Measurements from ENCODE around the gene DAW1.
"Not testable (repeated sequence)": the region's sequence is repeated elsewhere in the genome, so short reads cannot be mapped to it uniquely, and the experiment has no call there.

Gene DAW1

DNA sequence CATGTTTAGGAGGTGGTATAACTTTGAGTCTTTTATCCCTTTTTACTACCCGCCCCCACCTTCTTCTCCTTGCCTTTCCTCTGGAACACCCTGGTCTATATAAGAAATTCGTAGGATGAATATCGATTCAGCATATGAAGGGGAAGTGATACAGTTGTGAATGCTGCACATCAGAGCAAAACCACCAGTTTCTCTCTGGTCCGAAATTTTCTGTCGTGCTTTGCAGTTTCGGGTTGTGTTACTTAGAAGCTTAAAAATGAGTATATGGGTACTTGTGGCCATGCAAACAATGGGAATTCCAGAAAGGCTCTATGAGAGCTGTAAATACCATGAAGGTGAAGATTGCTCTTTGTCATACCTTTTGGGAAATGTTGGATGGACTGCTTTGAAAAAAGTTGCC is 60.6 kb downstream of the DAW1 start:
- FAIRE-seq = no peak

DNA sequence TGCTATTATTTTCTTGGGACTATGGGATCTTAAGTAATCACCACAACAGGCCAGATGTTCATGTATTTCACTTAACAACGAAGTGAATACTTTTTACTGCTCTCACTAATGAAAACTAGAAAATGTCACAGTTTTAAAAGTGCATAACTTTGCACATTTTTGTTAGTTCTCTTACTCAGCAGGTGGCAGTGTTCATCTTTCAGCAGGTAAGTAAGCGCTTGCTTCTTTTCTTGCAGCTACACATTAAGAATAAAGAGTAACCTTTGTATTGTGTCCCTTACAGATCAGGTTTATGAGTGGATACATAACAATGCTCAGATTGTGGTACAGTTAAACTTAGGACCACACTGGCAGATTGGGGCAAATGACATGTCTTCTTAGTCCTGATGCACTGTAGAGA is 61.0 kb downstream of the DAW1 start:
- FAIRE-seq = no peak

DNA sequence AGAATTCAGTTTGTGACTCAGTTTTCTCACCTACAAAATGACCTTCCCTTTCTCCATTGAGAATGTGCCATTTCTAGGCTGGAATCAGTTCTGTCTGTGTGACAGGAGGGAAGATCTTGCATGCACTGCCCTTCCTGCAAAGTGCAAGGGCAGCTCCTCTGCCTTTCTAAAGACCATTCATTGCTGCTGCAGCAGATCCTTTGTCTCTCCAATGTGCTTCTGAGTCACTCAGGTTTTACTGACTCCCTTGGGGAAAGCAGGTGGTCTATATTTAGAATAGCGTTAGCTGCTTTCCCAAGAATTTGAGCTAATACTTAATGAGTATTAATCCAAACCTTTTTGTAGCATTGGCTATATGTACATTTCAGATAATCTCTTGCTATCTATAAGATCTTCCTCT is 62.5 kb downstream of the DAW1 start:
- no peak for FAIRE-seq

DNA sequence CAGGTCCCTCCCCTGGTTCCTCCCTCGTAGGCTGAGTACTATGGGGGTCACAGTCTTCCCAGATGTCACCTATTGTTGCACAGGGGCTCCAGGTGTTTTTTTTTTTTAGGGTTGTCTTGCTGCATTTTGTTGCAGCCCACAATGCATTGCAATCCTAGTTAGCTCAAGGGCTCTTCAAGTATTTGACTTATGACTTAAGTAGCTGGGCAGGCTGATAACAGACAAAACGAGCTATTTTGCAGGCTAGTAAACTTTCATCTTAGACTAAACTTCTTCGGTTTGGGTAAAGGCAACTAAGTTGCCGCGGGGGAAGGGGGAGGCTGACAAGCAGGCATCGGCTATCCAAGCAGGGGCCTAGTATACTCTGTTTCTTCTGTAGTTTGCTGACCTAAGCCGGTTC is 64.8 kb downstream of the DAW1 start:
- FAIRE-seq = not testable (repeated sequence)

DNA sequence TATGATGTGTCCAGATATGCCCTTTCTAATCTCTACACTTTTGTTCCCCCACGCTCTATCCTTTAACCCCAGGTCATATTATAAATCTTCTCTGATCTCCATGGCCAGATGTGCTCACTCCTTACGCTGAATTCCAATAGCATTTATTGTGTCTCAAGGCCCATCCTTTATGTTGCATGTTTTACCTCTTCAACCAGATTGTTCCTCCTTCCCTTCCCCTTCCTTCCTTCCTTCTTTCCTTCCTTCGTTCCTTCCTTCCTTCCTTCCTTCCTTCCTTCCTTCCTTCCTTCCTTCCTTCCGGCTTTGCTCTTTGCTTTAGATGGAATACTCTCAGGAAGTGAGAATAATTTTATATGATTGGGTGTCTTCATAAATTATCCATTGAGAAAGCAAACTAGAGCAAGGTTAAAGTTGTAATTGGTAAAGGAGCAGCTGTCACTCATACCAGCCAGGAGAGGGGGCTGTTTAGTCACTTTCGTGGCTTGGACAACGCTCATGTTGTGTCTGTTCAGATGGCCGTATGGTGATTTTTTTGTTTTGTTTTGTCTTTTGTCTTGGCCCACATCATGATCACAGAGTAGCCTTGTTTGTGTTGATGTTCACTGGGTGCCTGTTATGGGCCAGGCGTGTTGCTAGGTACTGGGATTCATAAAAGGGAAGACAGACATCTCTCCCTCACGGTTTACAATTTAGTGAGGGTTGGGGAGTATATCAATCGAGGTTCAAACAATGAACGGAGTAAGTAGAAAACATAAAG is 68.0 kb downstream of the DAW1 start:
- FAIRE-seq = no peak

DNA sequence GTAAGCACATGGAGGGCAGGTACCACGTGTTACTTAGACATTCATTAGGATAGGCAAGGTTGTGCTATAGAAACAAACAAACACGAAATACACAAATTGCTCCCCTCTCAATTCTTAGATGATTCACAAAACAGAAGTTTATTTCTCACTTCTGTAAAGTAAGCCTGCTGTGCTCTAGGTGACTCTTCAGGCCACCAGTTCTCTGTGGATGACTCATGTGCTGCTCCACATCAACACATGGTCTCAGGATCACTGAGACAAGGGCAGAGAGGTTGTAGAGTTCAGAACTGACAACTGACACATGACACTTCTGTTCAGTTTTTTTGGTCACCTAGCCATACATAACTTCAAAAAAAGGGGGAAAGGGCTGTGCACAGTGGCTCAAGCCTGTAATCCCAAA is 70.6 kb downstream of the DAW1 start:
- FAIRE-seq = no peak

DNA sequence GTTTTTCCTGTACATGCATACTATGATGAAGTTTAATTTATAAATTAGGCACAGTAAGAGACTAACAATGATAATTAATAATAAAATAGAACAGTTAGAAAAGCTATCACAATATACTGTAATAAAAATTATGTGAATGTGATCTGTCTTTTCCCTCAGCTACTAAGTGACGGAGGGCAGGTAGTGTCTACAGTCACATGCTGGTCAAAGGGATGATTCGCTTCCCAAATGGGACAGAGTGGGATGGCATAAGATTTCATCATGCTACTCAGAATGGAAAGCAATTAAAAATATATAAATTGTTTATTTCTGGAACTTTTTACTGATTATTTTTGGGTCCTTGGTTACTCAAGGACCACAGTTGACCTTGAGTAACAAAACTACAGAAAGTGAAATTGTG is 71.5 kb downstream of the DAW1 start:
- no peak for FAIRE-seq

DNA sequence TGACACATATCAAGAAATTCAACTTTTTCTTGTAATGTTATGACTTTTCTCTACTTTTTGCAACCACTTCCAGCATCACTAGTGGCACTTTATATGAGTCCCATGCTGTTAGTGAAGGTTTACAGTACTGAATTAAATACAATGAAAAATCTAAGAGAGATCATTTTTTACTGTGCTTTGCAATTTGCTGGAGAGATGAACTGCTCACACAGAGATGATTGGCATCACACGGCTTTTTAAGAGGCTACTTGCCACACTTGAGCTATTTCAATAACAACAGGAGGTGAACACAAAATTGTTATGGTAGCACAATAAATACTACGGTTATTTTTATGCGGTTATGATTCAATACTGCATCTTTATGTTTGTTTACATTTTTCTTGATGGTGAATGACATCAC is 88.9 kb downstream of the DAW1 start:
- FAIRE-seq = no peak

DNA sequence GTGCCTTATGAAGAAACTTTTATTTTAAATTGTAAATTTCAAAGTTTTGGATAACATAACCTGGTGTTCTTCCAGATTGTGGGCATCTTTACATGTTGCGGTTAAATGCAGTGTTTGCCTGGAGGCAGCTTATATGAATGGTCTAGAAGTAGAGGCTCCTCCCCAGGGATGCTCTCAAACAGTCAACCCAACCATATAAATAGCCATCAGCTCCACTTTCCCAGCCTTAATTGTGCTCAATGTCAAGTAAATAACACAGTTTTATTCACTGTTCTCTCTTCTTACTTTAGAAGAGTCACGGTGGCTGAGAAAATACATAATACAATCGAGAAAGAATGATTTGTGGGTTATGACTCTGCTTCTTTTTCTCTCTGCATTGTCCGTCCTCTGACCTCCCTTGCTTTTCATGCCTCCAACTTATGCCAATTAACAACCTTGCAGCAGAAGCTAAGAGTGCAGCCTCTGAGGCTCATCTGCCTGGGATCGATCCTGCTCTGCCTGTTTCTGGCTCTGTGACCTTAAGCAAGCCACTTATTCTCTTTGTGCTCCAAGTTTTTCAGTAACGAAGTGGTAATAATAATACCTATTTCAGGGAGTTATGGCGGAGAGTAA is 100.3 kb downstream of the DAW1 start:
- no peak for FAIRE-seq

DNA sequence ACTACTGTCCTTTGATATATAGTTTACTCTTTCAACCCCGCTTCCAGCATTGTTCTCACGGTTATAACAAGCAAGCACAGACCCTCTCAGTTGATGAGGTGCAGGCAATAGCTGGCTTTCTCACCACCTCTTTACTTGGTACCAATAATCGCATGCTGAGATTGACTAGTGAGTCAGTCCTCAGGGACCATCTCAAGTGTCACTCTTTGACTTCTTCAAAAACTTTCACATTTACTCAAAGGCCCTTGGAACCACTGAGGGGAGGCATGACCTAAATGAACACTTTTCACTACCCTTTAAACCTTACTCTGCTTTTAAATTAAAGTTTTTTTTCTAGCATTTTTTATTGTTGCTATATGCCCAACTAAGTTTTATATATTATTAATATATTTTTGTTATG is 101.8 kb downstream of the DAW1 start:
- no peak for FAIRE-seq

Data from islet of Langerhans (tissue), 1 donor.